K562 (cell line): ENCODE results near the gene CEP19. TPM values are rescaled to one million over a fixed set of nuclear protein-coding genes. Genes with fewer than 3 reads are reported as not detected.

ENCODE experiments used
- ATAC-seq: fragments of 200-7000 bp; cut with Tn5 transposase; 3 replicates; pipeline ENCODE4 v1.9.1; 2020; ENCODE audit warnings: moderate library complexity
- BruUV-seq: library from RNA; stranded (reverse); fragments of 400-500 nt; replicated peaks from 2 replicates; lab custom pipeline; 2021; lab: Mats Ljungman, UMichigan
- CTCF ChIA-PET: fragments of 300-600 bp; formaldehyde crosslinking; extraction: SDS; loops from one replicate; lab custom pipeline; 2021; ENCODE audit warnings: low intra/inter-chr PET ratio; lab: Yijun Ruan, JAX
- POLR2A ChIA-PET: fragments of 300-600, 350-650 bp; sonication (Branson Sonifier 250); formaldehyde crosslinking; extraction: SDS; loops from one replicate; lab custom pipeline; 2021; ENCODE audit warnings: antibody characterized with exemption, inconsistent platforms; lab: Yijun Ruan, JAX
- DNase-seq, 4 experiments: peaks; one replicate each; pipeline versions ENCODE4 v3.0.0 to v3.0.0-alpha.2; 2011 to 2018; ENCODE audit warnings: low spot score in 3 of 4, mixed read lengths in 3 of 4; ENCODE audit errors: extremely low read depth in 1 of 4
- FAIRE-seq: peaks from 2 replicates; lab custom pipeline; 2011; peaks lifted over from hg19 to GRCh38; lab: Jason Lieb, UNC
- H2AFZ ChIP-seq: 2 replicates; pipeline ENCODE4 v1.6.0; 2011; ENCODE audit warnings: low read depth, low read length, control low read depth, inconsistent platforms
- H3K27ac ChIP-seq: fragments of 200-600 bp; 3 replicates; pipeline ENCODE4 v1.8.0; 2011; ENCODE audit warnings: low read depth, mild to moderate bottlenecking, control low read depth, inconsistent platforms, low read length, moderate library complexity, mixed read lengths; ENCODE audit errors: extremely low read depth
- H3K27me3 ChIP-seq, 2 experiments: fragments of 300-600 bp in 1 of 2; 2 replicates in 1 of 2; 3 replicates in 1 of 2; pipeline versions ENCODE4 v1.6.0 to v1.8.0; 2011; ENCODE audit warnings: inconsistent platforms in 2 of 2, low read length in 2 of 2, mild to moderate bottlenecking in 1 of 2, mixed read lengths in 1 of 2, moderate library complexity in 1 of 2; ENCODE audit not compliant: control insufficient read depth in 2 of 2, insufficient read depth in 2 of 2
- H3K36me3 ChIP-seq: fragments of 300-600 bp; 3 replicates; pipeline ENCODE4 v1.8.0; 2011; ENCODE audit warnings: mild to moderate bottlenecking, low read length, inconsistent platforms; ENCODE audit not compliant: control insufficient read depth, insufficient read depth
- H3K4me1 ChIP-seq, 2 experiments: fragments of 200-600 bp in 1 of 2; replicated peaks in 1 of 2; 2 replicates in 1 of 2; 3 replicates in 1 of 2; pipeline versions ENCODE4 v1.5.1 to v1.8.0; 2011; ENCODE audit warnings: inconsistent platforms in 2 of 2, low read length in 2 of 2, mild to moderate bottlenecking in 1 of 2, mixed read lengths in 1 of 2, moderate library complexity in 1 of 2; ENCODE audit not compliant: control insufficient read depth in 2 of 2, insufficient read depth in 2 of 2
- H3K4me2 ChIP-seq: 2 replicates; pipeline ENCODE4 v1.6.1; 2011; ENCODE audit warnings: low read length, control low read depth, inconsistent platforms, mixed read lengths; ENCODE audit not compliant: insufficient read depth
- H3K4me3 ChIP-seq: fragments of 200-600 bp; sonication (generic), shearing (Covaris generic); 2 replicates; pipeline ENCODE4 v1.5.1; 2016; ENCODE audit warnings: control low read depth, inconsistent platforms
- H3K79me2 ChIP-seq: fragments of 200-600 bp; 3 replicates; pipeline ENCODE4 v1.8.0; 2011; ENCODE audit warnings: low read length, inconsistent platforms; ENCODE audit not compliant: control insufficient read depth, insufficient read depth
- H3K9ac ChIP-seq, 2 experiments: 2 replicates each; pipeline versions ENCODE4 v1.6.0 to v1.6.1; 2011; ENCODE audit warnings: low read depth in 2 of 2, low read length in 2 of 2, control low read depth in 1 of 2, inconsistent platforms in 1 of 2, mild to moderate bottlenecking in 1 of 2, mixed read lengths in 1 of 2; ENCODE audit not compliant: insufficient read depth in 1 of 2
- H3K9me1 ChIP-seq: one replicate; pipeline ENCODE4 v1.6.0; 2011; ENCODE audit warnings: inconsistent platforms, mild to moderate bottlenecking, low read length, moderate library complexity; ENCODE audit not compliant: control insufficient read depth, insufficient read depth
- H3K9me3 ChIP-seq: replicated peaks from 2 replicates; pipeline ENCODE4 v1.5.1; 2011; ENCODE audit warnings: low read depth, low read length, inconsistent platforms; ENCODE audit not compliant: control insufficient read depth, insufficient read depth
- H4K20me1 ChIP-seq: replicated peaks from 2 replicates; pipeline ENCODE4 v1.6.1; 2011; ENCODE audit warnings: low read length, inconsistent platforms, mixed read lengths; ENCODE audit not compliant: control insufficient read depth, insufficient read depth
- NFIC ChIP-seq: fragments of 450-650 bp; IDR thresholded peaks from 2 replicates; pipeline ENCODE4 v1.6.1; 2017; ENCODE audit warnings: mild to moderate bottlenecking, inconsistent platforms
- ZBTB5 ChIP-seq: fragments of 450-650 bp; IDR thresholded peaks from 2 replicates; pipeline ENCODE4 v1.6.1; 2017; ENCODE audit warnings: antibody characterized with exemption
- WGBS: fragments of 100-300 bp; shearing (Covaris generic); methylation state at CpG from one replicate; pipeline ENCODE4 v1.1.6; 2016; ENCODE audit warnings: low coverage, mixed read lengths; ENCODE audit not compliant: insufficient coverage; ENCODE audit errors: missing lambda C conversion rate; 5-methylcytosine and 5-hydroxymethylcytosine counted together
- in situ Hi-C: fragments of 300-500 bp; cut with MboI; formaldehyde crosslinking; loops from 4 replicates; pipeline ENCODE4 v1.15.0; 2018; ENCODE audit warnings: inconsistent platforms, mixed read lengths
- intact Hi-C: fragments of 100-400 bp; cut with micrococcal nuclease; formaldehyde crosslinking; loops from 2 replicates; pipeline ENCODE4 v1.14.2; 2022
- polyA plus RNA-seq, 8 experiments: library from polyadenylated mRNA; depleted of rRNA in 4 of 8; stranded (reverse) in 5 of 8; unstranded in 3 of 8; fragments of >200 nt; fragmentation: Nextera tagmentation in 2 of 8; fragmentation: Illumina TruSeq in 1 of 8; extraction: Ambion mirVana in 2 of 8; extraction: Trizol in 1 of 8; gene quantifications; 2 replicates each; pipeline versions ENCODE4 v1.2.1 to v1.2.3, GENCODE V29; 2011 to 2014; ENCODE audit warnings: inconsistent platforms in 1 of 8, missing spikeins in 1 of 8
- total RNA-seq, 7 experiments: library from RNA; depleted of rRNA in 6 of 7; stranded (reverse); fragments of >200 nt in 6 of 7; fragmentation: Illumina TruSeq in 2 of 7; extraction: Trizol in 2 of 7; gene quantifications; 2 replicates each; pipeline versions ENCODE4 v1.2.1 to v1.2.3, GENCODE V29; 2011 to 2021; ENCODE audit warnings: low replicate concordance in 1 of 7

Gene CEP19
- total and polyA plus RNA-seq, 9 of the 15 experiments (the other 6 are each of a cell fraction or from before 2014, with no cell fraction given) = 2.5 to 4.5 (median 3.7) TPM

GRCh38 chr3:196660381-196661166 is 51.5 kb downstream of the CEP19 start:
- WGBS = 92% methylated on average over 24 of the region's 32 CpGs

More at GRCh38 chr3:196660381-196661166, 51.5 kb downstream of the CEP19 start:
- Histone ChIP-seq H3K27me3 (no peaks in the 10 kb centered on the region), H4K20me1 (no peaks in the 10 kb centered on the region), H3K4me2 (no peak overlapping the region), H3K9ac (peak overlapping the region in 1 of 2 experiments; percentile 61; a peak in 2 of 4 replicates), H2AFZ (no peak overlapping the region), H3K79me2 (no peaks in the 10 kb centered on the region), H3K27ac (no peak overlapping the region), H3K9me3 (no peaks in the 10 kb centered on the region), H3K9me1 (no peaks in the 10 kb centered on the region), H3K36me3 (peaks cover 42% of the 10 kb centered on the region)
- BruUV-seq = no TSS peak
- CTCF ChIA-PET = no interaction called here
- intact Hi-C loops = no loop called here
- ATAC-seq (no peak), DNase-seq (no peak)
- in situ Hi-C loops = no loop called here
- TF ChIP-seq ZBTB5 = no peak
- peak; percentile 55 for TF ChIP-seq NFIC
- TF ChIP-seq, all 486 proteins: peak for 1
- FAIRE-seq = no peak
- Histone ChIP-seq H3K4me3 (no peak overlapping the region), H3K4me1 (peaks cover 15 to 35% of the 10 kb centered on the region in 2 experiments)
- POLR2A ChIA-PET = interaction anchor here (0.5 to 0.8 kb wide), 5 partner anchors 10 to 560 kb away, joined by 3 read pairs; no protein-coding TSS in a partner anchor
